NCI-H1105 (cell line): ENCODE measurements around the gene ESPNL.

Source experiments
- DNase-seq: peaks from one replicate; lab custom pipeline; 2025; lab: John Stamatoyannopoulos, UW

Gene ESPNL

GRCh38 chr2:238075397-238075796, 24.7 kb upstream of the ESPNL start:
- DNase-seq: no peak

DNA sequence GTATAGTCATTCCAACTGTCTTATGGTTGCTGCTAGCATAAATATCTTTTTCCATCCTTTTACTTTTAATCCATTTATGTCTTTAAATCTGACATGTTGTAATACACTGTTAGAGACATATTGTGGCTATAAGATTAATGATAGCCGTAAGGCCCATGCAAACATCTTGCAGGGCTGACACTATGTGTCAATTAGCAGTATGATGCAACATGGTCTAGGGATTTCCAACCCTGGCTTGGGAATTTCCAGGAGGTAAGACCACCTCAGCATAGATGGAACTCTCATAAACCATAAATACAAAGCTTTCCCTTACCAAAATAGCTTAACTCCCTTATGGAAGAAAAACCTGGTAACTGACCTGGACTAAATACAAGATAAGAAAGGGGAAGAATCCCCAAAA, 22.8 kb upstream of the ESPNL start:
- no peak for DNase-seq

- DNase-seq: no peak
Observed at GRCh38 chr2:238079874-238080327, 20.2 kb upstream of the ESPNL start.

- no peak for DNase-seq
Observed at GRCh38 chr2:238080518-238080917, 19.6 kb upstream of the ESPNL start.

DNA sequence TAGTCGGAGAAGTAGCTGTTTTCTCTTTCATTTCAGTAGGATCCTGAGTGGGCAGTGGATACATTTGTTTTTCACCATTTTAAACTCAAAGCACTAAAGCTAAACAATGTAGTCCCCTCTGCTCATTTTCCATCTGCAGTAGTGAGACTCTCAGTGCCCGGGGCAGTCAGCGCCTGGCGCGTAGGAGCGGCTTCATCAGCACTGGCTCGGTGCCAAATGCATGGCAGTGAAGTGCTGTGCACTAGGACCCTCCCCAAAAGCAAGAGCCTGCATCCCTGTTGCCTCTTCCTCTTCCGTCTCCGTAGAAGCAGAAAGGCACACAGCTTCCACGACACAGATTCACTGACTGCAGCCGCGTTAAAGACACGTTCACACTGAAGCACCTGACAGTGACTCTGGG, 19.0 kb upstream of the ESPNL start:
- DNase-seq: no peak

DNA sequence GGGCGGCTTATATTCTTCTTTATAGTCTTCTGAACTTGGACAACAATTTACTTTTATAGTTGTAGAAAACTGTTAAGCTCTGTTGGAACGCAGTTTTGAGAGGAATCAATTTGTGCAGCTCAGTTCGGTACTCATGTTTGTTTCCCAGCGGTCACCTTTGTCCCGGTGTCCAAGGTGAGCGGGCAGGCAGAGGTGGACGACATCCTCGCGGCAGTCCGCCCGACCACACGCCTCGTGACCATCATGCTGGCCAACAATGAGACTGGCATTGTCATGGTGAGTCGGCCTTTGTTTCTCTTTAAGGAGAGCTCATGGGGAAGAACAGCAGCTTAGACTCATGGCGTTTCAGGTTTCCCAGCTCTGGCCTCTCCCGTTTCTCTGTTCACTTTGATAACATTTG, 18.6 kb upstream of the ESPNL start:
- no peak for DNase-seq

- DNase-seq: no peak
Observed at GRCh38 chr2:238082151-238082550, 18.0 kb upstream of the ESPNL start.

- no peak for DNase-seq
Observed at GRCh38 chr2:238082827-238083226, 17.3 kb upstream of the ESPNL start.

DNA sequence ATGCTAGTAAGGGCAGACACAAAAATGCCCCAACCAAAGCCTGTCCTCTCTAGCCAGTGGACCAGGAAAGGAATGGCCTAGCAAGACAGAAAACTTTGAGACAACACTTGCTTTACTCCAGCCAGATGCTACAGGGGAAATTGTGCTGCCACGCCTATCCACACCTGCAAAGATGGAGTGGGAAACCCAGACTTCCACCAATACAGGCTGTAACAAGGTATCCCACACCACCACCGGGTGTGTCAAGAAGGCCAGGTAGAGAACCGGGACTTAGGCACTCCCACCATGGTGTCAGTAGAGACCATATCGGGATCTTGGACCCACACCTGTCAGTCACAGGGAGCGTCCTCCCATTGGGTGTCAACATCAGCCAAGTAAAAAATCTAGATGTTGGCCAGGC, 16.2 kb upstream of the ESPNL start:
- DNase-seq: no peak

- DNase-seq: no peak
Observed at GRCh38 chr2:238084761-238085160, 15.4 kb upstream of the ESPNL start.

- no peak for DNase-seq
Observed at GRCh38 chr2:238085899-238086298, 14.2 kb upstream of the ESPNL start.

GRCh38 chr2:238087211-238087610, 12.9 kb upstream of the ESPNL start:
- DNase-seq: no peak

GRCh38 chr2:238090887-238091286, 9.3 kb upstream of the ESPNL start:
- no peak for DNase-seq

DNA sequence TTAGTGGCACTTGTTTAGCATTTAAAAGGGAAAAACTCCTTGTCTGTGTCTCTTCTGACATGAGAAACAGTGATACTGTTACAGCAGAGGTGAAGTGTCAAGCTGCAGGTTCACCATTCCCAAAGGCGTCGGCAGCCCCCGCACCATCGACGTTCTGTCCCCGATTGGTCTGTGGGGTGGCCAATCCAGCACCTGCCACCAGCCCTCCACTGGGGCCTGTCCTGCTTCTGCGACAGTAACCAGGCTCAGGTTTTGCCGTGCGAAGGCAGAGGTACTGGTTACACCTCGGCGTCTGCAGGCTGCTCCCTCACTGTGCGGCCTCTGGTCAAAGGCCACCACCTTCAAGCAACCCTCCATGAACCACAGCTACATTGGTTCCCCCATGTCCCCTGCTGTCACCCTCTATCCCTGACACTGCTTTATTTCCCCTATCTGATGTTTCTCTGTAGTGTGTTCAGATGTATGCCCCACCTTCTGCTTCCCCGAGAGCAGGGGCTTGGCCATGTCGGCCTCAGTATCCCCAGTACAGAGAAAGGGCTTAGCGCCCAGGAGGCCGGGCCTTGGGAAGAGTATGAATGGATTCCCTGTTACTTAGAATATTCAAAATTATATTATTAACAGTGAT, 8.6 kb upstream of the ESPNL start:
- no peak for DNase-seq

GRCh38 chr2:238092486-238093035, 7.6 kb upstream of the ESPNL start:
- no peak for DNase-seq

GRCh38 chr2:238093181-238094140, 6.7 kb upstream of the ESPNL start:
- no peak for DNase-seq

DNA sequence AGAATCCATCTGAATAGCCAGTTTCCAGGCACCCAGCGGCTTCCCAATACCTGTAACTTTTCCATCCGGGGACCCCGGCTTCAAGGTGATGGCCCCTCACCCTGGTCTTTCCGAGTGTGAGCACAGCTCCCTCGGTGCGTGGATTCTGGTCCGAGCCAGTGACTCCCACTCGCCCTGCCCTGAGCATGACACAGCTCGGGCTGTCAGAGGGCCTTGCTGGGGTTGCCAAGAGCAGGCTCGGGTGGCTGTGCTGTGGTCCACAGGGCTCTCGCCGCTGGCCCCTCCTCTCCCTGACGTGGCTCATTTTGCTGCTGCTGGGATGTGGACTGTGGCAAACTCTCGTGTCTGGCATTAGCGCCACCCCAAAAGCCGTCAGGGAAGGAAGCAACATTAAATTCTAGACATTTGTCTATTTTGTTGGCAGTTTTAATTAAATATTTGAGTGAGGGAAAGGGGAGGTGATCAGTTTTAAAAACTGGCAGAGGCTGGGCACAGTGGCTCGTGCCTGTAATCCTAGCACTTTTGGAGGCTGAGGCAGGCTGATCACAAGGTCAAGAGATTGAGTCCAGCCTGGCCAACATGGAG, 5.6 kb upstream of the ESPNL start:
- DNase-seq: no peak

DNA sequence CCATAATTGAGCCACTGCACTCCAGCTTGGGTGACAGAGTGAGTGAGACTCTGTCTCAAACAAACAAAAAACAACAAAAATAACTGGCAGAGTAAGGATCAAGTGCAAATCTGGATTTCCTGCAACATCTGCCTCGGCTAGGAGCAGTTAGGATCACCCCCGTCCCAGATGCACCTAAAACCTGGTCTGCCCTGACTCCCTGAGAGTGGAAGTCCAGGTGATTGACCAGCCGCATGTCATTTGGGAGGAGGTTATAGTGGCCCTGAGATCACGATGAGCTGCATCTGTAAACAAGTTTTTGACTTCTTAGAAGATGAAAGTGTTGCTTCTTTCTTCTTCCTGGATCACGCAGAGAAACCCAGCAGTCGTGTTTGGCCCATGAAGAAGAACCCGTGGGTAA, 5.0 kb upstream of the ESPNL start:
- DNase-seq: no peak

GRCh38 chr2:238096311-238097011, 3.7 kb upstream of the ESPNL start:
- DNase-seq: peak; percentile 57

- no peak for DNase-seq
Observed at GRCh38 chr2:238097201-238097987, 2.7 kb upstream of the ESPNL start.
